Epithelial cell of proximal tubule (primary cell): ENCODE measurements around the gene MALRD1. TPM values are rescaled to one million over a fixed set of nuclear protein-coding genes. Genes with fewer than 3 reads are reported as not detected.

Experiments
- DNase-seq: peaks from one replicate; pipeline ENCODE4 v3.0.0-alpha.2; 2011; ENCODE audit warnings: low read depth
- H3K4me3 ChIP-seq: 2 replicates; pipeline ENCODE4 v1.5.1; 2011; ENCODE audit warnings: low read depth, mild to moderate bottlenecking, low read length
- CTCF ChIP-seq: conservative IDR thresholded peaks from 2 replicates; pipeline ENCODE4 v1.5.1; 2012; ENCODE audit warnings: low read depth, mild to moderate bottlenecking, low read length
- total RNA-seq: library from RNA; depleted of rRNA; stranded (reverse); fragments of >200 nt; gene quantifications from 2 replicates; pipeline ENCODE4 v1.2.3, GENCODE V29; 2015

Gene MALRD1
- total RNA-seq, 1 donor from 2014 or later: 0.06 TPM

- TF ChIP-seq CTCF: no peak
- no peak for DNase-seq
- no peak overlapping the region for H3K4me3 ChIP-seq
Observed at GRCh38 chr10:19483421-19483820, 434.8 kb downstream of the MALRD1 start.

DNA sequence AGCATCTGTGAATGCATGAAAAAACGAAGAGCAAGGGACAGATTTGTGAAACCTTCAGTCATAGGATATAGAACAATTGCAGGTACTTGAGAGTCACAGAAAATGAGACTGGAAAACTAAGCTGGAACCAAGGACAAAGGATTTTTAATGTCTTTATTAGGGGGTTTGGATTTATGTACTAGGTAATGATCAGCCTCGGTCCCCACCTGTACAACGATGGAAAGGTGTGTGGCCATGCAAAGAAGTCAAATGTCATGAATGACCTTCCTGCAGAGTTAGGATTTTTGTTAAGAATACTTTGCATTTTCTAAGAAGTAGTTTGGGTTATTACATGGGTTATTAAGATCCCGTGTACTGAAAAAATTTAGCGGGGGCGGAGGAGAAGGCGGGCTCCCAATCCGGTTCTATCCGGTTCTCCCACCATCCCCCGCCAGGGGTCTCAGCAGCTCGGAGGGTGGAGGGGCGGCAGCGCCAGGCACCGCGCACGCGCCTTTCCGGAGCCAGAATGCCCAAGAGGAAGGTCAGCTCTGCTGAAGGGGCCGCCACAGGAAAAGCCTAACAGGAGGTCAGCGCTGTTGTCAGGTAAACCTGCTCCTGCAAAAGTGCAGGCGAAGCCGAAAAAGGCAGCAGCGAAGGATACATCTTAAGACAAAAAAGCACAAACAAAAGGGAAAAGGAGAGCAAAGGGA lies 440.1 kb downstream of the MALRD1 start:
- peak overlapping the region; percentile 1 for H3K4me3 ChIP-seq
- no peak for TF ChIP-seq CTCF
- DNase-seq: no peak

GRCh38 chr10:19491166-19491565 lies 442.6 kb downstream of the MALRD1 start:
- no peak overlapping the region for H3K4me3 ChIP-seq
- TF ChIP-seq CTCF: no peak
- no peak for DNase-seq

GRCh38 chr10:19493917-19494316 lies 445.3 kb downstream of the MALRD1 start:
- no peak for DNase-seq
- H3K4me3 ChIP-seq: no peak overlapping the region
- no peak for TF ChIP-seq CTCF

DNA sequence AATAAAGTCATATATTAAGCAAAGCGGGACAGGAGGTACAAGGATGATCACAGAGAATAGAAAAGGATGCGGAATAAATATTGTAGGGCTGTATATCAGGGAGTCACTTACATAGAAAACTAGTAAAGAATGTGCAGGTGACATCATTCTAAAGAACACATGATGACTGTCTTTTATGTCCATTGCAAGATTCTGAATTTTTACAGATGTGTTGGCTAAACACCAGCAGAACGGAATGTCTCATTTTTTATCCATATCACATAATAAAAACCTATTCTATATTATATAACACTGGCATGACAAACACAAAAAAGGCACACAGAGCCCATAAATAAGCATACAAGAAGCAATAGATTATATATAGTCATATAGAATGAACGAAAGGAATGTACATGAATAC lies 448.4 kb downstream of the MALRD1 start:
- TF ChIP-seq CTCF: no peak
- DNase-seq: no peak
- H3K4me3 ChIP-seq: no peak overlapping the region

DNA sequence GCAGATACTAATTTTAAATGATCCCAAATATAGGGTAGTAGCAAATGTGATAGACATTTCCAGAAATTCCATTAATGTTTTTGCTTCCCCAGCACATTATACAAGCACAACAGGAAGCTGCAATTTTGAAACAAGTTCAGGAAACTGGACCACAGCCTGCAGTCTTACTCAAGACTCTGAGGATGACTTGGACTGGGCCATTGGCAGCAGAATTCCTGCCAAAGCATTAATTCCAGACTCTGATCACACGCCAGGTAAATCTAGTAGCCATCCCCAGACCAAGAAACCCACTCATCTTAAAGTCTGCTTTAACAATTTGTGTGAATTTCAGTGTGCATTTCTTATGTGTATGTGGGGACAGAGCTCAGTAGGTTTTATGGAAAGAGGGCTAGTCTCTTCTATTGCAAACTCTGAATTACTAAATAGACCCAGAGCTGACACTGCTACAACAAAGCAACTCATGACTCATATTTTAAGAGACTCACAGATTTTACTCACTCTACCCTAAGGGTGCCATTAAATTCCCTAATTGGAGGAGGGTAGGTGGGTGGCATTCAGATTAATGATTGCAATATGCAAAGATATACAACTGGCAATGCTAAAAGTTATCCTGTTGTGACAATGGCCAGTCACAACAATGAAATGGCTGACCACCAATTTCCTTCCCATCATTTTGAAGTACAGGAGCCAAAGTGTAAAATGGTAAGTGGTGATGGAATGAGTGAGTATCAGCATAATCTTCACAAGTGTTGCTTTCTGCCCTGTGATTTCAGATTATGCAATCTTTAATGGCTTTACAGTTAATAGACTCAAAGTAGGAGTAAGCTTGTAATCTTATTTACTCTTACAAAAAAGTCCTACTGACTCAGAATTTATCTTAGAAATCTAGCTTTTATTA lies 450.0 kb downstream of the MALRD1 start:
- H3K4me3 ChIP-seq: no peak overlapping the region
- peak; percentile 15 for DNase-seq
- TF ChIP-seq CTCF: no peak
